ENCODE data around the gene CTSH. TPM values are rescaled to one million over a fixed set of nuclear protein-coding genes. Genes with fewer than 3 reads are reported as not detected.

CTSH gene
- total and polyA plus RNA-seq, 2 experiments from 2014 or later = 19.7 to 19.9 TPM

GRCh38 chr15:78880242-78880533 lies 64.7 kb downstream of the CTSH start:
- Histone ChIP-seq H3K4me1 (ENCODE audit: insufficient read depth) (peaks cover 35% of the 10 kb centered on the region), H3F3A (replicated peaks; ENCODE audit: low read depth) (no peaks in the 10 kb centered on the region), H3K79me2 (replicated peaks; ENCODE audit: insufficient read depth) (peaks cover 100% of the 10 kb centered on the region), H3K4me3 (no peak overlapping the region), H3K27ac (ENCODE audit: low read depth) (no peak overlapping the region), H2AFZ (no peak overlapping the region), H3K27me3 (ENCODE audit: insufficient read depth) (no peaks in the 10 kb centered on the region), H4K20me1 (replicated peaks; ENCODE audit: insufficient read depth) (peaks cover 90% of the 10 kb centered on the region), H3K4me2 (no peak overlapping the region), H3K36me3 (ENCODE audit: insufficient read depth) (peaks cover 32% of the 10 kb centered on the region), H3K9me2 (ENCODE audit: insufficient read depth) (no peaks in the 10 kb centered on the region)
- Mint-ChIP-seq H3K27ac (no peak overlapping the region), H3K36me3 (ENCODE audit: low read depth) (peaks cover 61% of the 10 kb centered on the region), H3K27me3 (ENCODE audit: insufficient read depth, low read depth, poor library complexity) (peaks cover 5% of the 10 kb centered on the region), H3K9me3 (no peaks in the 10 kb centered on the region), H3K4me1 (peaks cover 30% of the 10 kb centered on the region), H3K4me3 (no peak overlapping the region)
- no peak for DNase-seq (ENCODE audit: low spot score)
- ATAC-seq = no peak
- TF ChIP-seq NANOG (IDR thresholded peaks at IDR 0.05; ENCODE audit: borderline replicate concordance) (no peak), ZNF462 (CRISPR knock-in tag; IDR thresholded peaks at IDR 0.05) (no peak), POLR2AphosphoS5 (IDR thresholded peaks at IDR 0.05; ENCODE audit: low read depth) (no peak), ZNF114 (CRISPR knock-in tag; IDR thresholded peaks at IDR 0.05) (no peak), STAT1 (IDR thresholded peaks at IDR 0.05; ENCODE audit: unreplicated experiment) (no peak), ZNF331 (CRISPR knock-in tag; IDR thresholded peaks at IDR 0.05; ENCODE audit: low read depth) (no peak), JUNB (IDR thresholded peaks at IDR 0.05; ENCODE audit: unreplicated experiment) (no peak), EZH2 (IDR thresholded peaks at IDR 0.05; ENCODE audit: low read depth, unreplicated experiment) (no peak), CTCF (conservative IDR thresholded peaks at IDR 0.05; ENCODE audit: low read depth in 2 of 2) (no peak), REST (IDR thresholded peaks at IDR 0.05; ENCODE audit: unreplicated experiment) (no peak), EZH2phosphoT487 (IDR thresholded peaks at IDR 0.05; ENCODE audit: unreplicated experiment) (no peak), CREB1 (CRISPR knock-in tag; IDR thresholded peaks at IDR 0.05; ENCODE audit: low read depth) (no peak), ETS1 (IDR thresholded peaks at IDR 0.05) (no peak)
